ENCODE measurements around the gene ADGRG6.

The ADGRG6 gene

DNA sequence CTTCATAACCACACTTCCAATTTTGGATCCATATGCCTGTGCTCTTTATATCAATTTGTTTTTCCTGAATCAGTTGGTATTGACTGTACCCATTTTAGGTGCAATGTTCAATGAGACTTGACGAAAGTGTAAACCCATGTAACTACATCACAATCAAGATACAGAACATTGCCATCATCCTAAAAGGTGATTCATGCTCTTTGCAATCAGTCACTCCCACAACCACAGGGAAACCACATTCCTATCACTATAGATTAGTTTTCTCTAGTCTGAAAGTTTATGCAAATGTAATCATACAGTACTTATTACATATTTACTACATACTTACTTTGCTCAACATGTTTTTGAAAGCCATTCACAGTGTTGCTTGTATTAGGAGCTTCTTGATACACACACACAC, 167.4 kb downstream of the ADGRG6 start:
- no peak overlapping the region for H3K9ac ChIP-seq (ENCODE audit: low read depth, low read length, poor library complexity, severe bottlenecking)
- H3K79me2 ChIP-seq (ENCODE audit: insufficient read depth, low read length) = no peaks in the 10 kb centered on the region
- peaks cover 21% of the 10 kb centered on the region for H3K4me1 ChIP-seq (ENCODE audit: insufficient read depth, low read length, poor library complexity, severe bottlenecking)
- H4K20me1 ChIP-seq (ENCODE audit: insufficient read depth, low read length, poor library complexity, severe bottlenecking) = no peaks in the 10 kb centered on the region
- no peaks in the 10 kb centered on the region; the same call in 1 of the 2 replicates for H3F3A ChIP-seq (ENCODE audit: low read depth)
- no peak overlapping the region for H3K4me3 ChIP-seq (ENCODE audit: low read length, poor library complexity, severe bottlenecking)
- H3K27me3 ChIP-seq (ENCODE audit: insufficient read depth, low read length, poor library complexity, severe bottlenecking) = no peaks in the 10 kb centered on the region
- TF ChIP-seq, protein P1, sequence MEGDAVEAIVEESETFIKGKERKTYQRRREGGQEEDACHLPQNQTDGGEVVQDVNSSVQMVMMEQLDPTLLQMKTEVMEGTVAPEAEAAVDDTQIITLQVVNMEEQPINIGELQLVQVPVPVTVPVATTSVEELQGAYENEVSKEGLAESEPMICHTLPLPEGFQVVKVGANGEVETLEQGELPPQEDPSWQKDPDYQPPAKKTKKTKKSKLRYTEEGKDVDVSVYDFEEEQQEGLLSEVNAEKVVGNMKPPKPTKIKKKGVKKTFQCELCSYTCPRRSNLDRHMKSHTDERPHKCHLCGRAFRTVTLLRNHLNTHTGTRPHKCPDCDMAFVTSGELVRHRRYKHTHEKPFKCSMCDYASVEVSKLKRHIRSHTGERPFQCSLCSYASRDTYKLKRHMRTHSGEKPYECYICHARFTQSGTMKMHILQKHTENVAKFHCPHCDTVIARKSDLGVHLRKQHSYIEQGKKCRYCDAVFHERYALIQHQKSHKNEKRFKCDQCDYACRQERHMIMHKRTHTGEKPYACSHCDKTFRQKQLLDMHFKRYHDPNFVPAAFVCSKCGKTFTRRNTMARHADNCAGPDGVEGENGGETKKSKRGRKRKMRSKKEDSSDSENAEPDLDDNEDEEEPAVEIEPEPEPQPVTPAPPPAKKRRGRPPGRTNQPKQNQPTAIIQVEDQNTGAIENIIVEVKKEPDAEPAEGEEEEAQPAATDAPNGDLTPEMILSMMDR (conservative IDR thresholded peaks at IDR 0.05; ENCODE audit: low read length) = no peak
- no peak for TF ChIP-seq EZH2phosphoT487 (IDR thresholded peaks at IDR 0.05; ENCODE audit: borderline replicate concordance)
- peaks cover 16% of the 10 kb centered on the region; the same call in 1 of the 2 replicates for H3K9me3 ChIP-seq (ENCODE audit: insufficient read depth, low read depth, low read length)
- no peaks in the 10 kb centered on the region for H3K9me2 ChIP-seq (replicated peaks; ENCODE audit: low read depth, low read length)
- H3K36me3 ChIP-seq (ENCODE audit: insufficient read depth, low read length) = no peaks in the 10 kb centered on the region
- H3K4me2 ChIP-seq (ENCODE audit: low read depth, low read length, poor library complexity, severe bottlenecking) = no peak overlapping the region
- no peak overlapping the region for H2AFZ ChIP-seq (ENCODE audit: low read length)

DNA sequence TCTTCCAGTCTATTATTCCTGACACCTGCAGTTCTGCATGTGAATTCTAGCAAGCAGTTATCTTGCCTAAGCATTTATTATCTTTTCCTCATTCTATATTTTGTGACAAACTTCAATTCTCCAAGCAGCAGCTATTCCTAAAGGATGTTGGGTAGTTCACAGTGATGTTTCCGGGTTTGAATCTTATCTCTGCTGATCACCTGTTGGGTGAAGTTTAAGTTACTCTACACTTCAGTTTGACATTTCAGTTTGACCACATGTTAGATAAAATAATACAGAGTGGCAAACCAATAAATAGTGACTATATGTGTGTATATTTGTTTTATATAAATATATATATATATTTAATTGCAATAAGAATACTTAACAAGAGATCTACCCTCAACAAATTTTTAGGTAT, 168.6 kb downstream of the ADGRG6 start:
- Histone ChIP-seq H3K27me3 (ENCODE audit: insufficient read depth, low read length, poor library complexity, severe bottlenecking) (no peaks in the 10 kb centered on the region), H3F3A (ENCODE audit: low read depth) (no peaks in the 10 kb centered on the region; the same call in 1 of the 2 replicates), H3K36me3 (ENCODE audit: insufficient read depth, low read length) (no peaks in the 10 kb centered on the region), H3K9me3 (ENCODE audit: insufficient read depth, low read depth, low read length) (peaks cover 16% of the 10 kb centered on the region; the same call in 1 of the 2 replicates), H3K79me2 (ENCODE audit: insufficient read depth, low read length) (no peaks in the 10 kb centered on the region), H2AFZ (ENCODE audit: low read length) (no peak overlapping the region), H3K4me3 (ENCODE audit: low read length, poor library complexity, severe bottlenecking) (no peak overlapping the region), H3K4me2 (ENCODE audit: low read depth, low read length, poor library complexity, severe bottlenecking) (peak overlapping the region; percentile 41), H4K20me1 (ENCODE audit: insufficient read depth, low read length, poor library complexity, severe bottlenecking) (no peaks in the 10 kb centered on the region), H3K9me2 (replicated peaks; ENCODE audit: low read depth, low read length) (no peaks in the 10 kb centered on the region), H3K4me1 (ENCODE audit: insufficient read depth, low read length, poor library complexity, severe bottlenecking) (peaks cover 21% of the 10 kb centered on the region), H3K9ac (ENCODE audit: low read depth, low read length, poor library complexity, severe bottlenecking) (no peak overlapping the region)
- TF ChIP-seq, protein P1 (conservative IDR thresholded peaks at IDR 0.05; ENCODE audit: low read length) = no peak
- no peak for TF ChIP-seq EZH2phosphoT487 (IDR thresholded peaks at IDR 0.05; ENCODE audit: borderline replicate concordance)

DNA sequence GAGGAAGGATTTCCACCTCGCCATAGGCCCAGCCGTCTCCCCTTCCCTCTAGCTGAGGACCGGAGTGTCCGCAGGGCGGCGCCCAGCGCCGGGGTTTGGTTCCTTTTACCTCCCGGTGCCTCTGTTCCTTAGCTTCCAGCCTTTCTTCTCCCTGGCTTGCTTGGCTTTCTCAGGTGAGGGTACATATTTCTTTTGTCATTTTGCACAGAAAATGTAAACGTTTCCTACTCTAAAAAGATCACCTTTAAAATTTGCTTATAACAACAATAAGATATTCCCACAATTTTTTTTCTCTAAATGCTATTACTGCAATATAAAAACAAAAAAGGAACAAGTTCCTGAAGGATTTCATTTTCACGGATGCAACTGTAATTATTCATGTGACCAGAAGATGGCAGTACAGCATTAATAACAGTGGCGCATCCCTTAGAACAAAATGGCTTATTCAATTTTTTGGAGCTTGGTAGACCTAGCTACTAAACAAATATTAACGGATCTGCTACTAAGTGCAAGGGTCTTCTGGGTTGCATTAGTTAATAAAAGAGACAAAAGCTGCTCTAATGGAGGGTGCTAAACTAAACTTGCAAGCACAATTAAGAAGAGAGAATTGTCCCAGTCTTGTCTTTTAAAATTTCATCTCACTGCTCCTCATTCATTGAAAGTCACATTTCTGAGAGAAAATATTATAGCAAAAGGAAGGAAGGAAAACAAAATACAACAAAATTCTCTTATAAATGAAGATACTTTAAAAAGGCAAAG, 172.9 kb downstream of the ADGRG6 start:
- H4K20me1 ChIP-seq (ENCODE audit: insufficient read depth, low read length, poor library complexity, severe bottlenecking) = no peaks in the 10 kb centered on the region
- H3K27me3 ChIP-seq (ENCODE audit: insufficient read depth, low read length, poor library complexity, severe bottlenecking) = no peaks in the 10 kb centered on the region
- peaks cover 21% of the 10 kb centered on the region for H3K4me1 ChIP-seq (ENCODE audit: insufficient read depth, low read length, poor library complexity, severe bottlenecking)
- H3K36me3 ChIP-seq (ENCODE audit: insufficient read depth, low read length) = no peaks in the 10 kb centered on the region
- no peaks in the 10 kb centered on the region for H3K79me2 ChIP-seq (ENCODE audit: insufficient read depth, low read length)
- H3K9me2 ChIP-seq (replicated peaks; ENCODE audit: low read depth, low read length) = no peaks in the 10 kb centered on the region
- peak overlapping the region; percentile 2 for H3K9ac ChIP-seq (ENCODE audit: low read depth, low read length, poor library complexity, severe bottlenecking)
- no peak for TF ChIP-seq EZH2phosphoT487 (IDR thresholded peaks at IDR 0.05; ENCODE audit: borderline replicate concordance)
- TF ChIP-seq, protein P1 (conservative IDR thresholded peaks at IDR 0.05; ENCODE audit: low read length) = peak; percentile 96
- peaks cover 24% of the 10 kb centered on the region; the same call in 1 of the 2 replicates for H3K9me3 ChIP-seq (ENCODE audit: insufficient read depth, low read depth, low read length)
- peak overlapping the region; percentile 74 for H2AFZ ChIP-seq (ENCODE audit: low read length)
- no peak overlapping the region for H3K4me3 ChIP-seq (ENCODE audit: low read length, poor library complexity, severe bottlenecking)
- H3F3A ChIP-seq (ENCODE audit: low read depth) = no peaks in the 10 kb centered on the region; the same call in 1 of the 2 replicates
- no peak overlapping the region for H3K4me2 ChIP-seq (ENCODE audit: low read depth, low read length, poor library complexity, severe bottlenecking)
